AG04449 (cell line): ENCODE data around the gene PTK6.
"Not testable (repeated sequence)": the region's sequence is repeated elsewhere in the genome, so short reads cannot be mapped to it uniquely, and the experiment has no call there.

ENCODE experiments used
- CTCF ChIA-PET: fragments of 350-600 bp; formaldehyde crosslinking; extraction: SDS; loops from one replicate; lab custom pipeline; 2021; ENCODE audit warnings: antibody characterized with exemption; lab: Yijun Ruan, JAX
- POLR2A ChIA-PET: fragments of 400-600, 350-600 bp; formaldehyde crosslinking; extraction: SDS; loops from one replicate; lab custom pipeline; 2020; ENCODE audit warnings: antibody characterized with exemption, inconsistent platforms; lab: Yijun Ruan, JAX
- DNase-seq: peaks from one replicate; pipeline ENCODE4 v3.0.0-alpha.2; 2010; ENCODE audit warnings: low read depth, low spot score
- H3K4me3 ChIP-seq: 2 replicates; pipeline ENCODE4 v1.5.1; 2011; ENCODE audit warnings: low read depth, mild to moderate bottlenecking, control low read depth, low read length
- TF ChIP-seq, protein P1 (sequence below): IDR thresholded peaks from one replicate; pipeline ENCODE4 v1.5.1; 2011; ENCODE audit warnings: mild to moderate bottlenecking, moderate library complexity, low read length, control low read depth, inconsistent platforms; ENCODE audit not compliant: insufficient read depth; ENCODE audit errors: missing control alignments

The PTK6 gene

DNA sequence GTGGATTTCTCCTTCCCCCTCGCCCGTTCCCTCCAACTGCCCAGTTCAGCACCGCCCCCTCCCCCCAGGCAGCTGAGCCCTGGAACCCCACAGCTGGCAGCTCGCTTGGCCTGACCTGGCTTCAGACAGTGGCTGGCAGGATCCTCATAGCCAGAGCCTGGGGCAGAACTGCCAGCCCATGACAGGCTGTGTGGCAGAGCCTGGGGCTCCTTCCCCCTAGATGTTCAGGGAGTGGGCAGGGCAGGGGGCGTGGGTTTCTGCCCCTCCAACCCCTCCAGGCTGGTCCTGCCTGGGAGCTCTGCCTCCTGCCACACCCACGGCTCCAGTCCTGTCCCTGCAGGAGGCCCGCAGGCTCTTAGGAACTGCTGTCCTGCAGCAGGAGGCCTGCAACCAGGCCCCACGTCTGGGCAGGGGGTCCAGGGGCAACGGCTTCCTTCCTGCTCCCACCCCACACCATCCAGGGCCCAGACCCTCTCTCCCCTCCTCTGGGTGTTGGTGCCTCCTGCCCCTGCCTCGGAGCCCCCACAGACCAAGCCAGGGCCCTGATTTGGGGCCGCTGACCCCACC is 55.1 kb downstream of the PTK6 start:
- ChIA-PET CTCF (interaction anchor here (1.1 to 2.7 kb wide), 2 partner anchors 14 to 259 kb away, joined by 3 to 11 read pairs; no protein-coding TSS in a partner anchor), POLR2A (no interaction called here)
- no peak for DNase-seq
- TF ChIP-seq, protein P1, sequence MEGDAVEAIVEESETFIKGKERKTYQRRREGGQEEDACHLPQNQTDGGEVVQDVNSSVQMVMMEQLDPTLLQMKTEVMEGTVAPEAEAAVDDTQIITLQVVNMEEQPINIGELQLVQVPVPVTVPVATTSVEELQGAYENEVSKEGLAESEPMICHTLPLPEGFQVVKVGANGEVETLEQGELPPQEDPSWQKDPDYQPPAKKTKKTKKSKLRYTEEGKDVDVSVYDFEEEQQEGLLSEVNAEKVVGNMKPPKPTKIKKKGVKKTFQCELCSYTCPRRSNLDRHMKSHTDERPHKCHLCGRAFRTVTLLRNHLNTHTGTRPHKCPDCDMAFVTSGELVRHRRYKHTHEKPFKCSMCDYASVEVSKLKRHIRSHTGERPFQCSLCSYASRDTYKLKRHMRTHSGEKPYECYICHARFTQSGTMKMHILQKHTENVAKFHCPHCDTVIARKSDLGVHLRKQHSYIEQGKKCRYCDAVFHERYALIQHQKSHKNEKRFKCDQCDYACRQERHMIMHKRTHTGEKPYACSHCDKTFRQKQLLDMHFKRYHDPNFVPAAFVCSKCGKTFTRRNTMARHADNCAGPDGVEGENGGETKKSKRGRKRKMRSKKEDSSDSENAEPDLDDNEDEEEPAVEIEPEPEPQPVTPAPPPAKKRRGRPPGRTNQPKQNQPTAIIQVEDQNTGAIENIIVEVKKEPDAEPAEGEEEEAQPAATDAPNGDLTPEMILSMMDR, result no peak
- H3K4me3 ChIP-seq, result no peak overlapping the region

DNA sequence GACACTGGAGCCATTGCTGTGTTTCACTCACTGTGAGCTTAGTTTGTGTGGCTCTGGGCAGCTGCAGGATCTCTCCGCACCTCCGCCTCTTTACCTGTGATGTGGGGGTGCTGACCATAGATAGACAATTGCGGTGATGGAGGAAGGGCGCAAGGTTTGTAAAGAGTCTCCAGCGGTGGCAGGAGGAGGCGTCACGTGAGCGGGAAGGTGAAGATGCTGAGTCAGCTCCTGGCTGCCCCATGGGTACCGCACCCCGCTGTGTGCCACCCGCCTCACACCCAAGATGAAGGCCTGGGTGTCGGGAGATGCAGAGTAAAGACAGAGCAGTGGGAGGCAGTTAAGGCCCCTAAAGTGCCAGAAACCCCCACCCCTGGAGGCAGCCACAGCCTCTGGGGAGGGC is 55.7 kb downstream of the PTK6 start:
- DNase-seq, result no peak
- TF ChIP-seq, protein P1, result no peak
- ChIA-PET CTCF (interaction anchor here (1.1 to 2.7 kb wide), 2 partner anchors 15 to 258 kb away, joined by 3 to 11 read pairs; no protein-coding TSS in a partner anchor), POLR2A (no interaction called here)
- H3K4me3 ChIP-seq, result no peak overlapping the region

DNA sequence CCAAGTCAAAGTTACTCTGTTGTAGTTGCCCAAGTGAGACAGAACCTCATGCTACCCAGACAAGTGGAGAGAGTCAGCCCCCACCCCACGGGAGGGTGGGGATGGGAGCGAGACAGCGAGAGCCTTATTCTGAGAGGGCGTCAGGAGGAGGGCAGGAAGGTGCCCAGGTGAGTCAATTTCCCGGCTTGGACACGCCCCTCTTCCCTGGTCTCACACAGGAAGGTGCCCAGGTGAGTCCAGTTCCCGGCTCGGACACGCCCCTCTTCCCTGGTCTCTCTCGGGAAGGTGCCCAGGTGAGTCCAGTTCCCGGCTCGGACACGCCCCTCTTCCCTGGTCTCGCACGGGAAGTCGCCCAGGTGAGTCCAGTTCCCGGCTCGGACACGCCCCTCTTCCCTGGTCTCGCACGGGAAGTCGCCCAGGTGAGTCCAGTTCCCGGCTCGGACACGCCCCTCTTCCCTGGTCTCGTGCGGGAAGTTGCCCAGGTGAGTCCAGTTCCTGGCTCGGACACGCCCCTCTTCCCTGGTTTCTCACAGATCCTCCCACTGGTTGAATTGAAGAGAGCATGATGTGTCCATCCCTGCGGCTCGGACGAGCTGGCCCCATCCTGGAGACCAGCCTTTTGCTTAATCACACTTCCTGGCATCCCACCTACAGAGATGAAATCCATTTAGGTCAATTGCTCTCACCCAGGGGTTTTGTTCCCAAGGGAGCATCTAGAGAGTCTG is 57.3 kb downstream of the PTK6 start:
- DNase-seq, POLR2A ChIA-PET, H3K4me3 ChIP-seq: not testable (repeated sequence)
- CTCF ChIA-PET, result interaction anchor here (2.7 kb wide), 1 partner anchor 17 kb away, joined by 11 read pairs; no protein-coding TSS in a partner anchor

DNA sequence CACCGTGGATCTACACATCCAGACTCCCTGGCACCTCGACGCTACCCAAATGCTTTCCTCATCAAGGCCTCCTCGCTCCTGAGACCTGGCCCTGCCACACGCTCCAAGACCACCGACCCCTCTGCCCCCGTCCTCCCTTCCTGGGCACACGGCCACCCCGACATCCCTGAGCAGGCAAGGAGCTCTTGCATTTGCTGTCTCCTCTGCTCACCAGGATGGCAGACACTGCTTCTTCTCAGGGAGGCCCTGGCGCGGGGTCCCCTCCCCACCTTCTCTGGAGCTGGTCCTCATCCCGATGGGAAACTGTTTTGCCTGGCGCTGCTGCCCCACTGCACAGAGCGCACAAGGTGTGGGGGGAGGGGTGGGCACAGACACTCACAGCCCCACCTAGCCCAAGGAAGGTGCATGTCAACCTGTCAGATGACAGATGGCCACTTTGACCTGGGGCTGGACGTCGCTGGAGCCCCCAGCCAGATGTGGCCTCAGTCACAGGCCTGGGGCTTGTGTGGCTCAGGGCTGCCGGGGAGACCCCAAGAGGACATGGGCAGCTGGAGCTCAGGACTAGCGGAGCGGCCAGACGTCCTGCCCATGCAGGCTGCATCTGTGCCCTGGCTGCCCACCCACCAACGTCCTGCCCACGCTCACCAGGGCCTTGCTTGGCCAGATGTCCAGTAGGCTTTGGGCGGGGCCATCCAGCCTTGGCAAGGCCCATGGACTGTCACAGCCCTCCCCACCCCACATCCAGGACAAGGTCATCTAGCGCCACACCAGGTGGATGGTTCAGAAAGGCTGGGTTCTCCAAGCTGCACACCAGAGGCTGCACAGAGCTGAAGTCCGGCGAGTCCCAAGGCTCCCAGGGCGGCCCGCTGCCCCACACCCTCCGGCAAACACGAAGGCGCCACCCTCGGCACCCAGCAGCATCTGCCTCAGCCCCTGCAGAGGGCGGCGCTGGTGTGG is 58.6 kb downstream of the PTK6 start:
- ChIA-PET POLR2A (no interaction called here), CTCF (interaction anchor here (1.4 to 3.5 kb wide), 2 partner anchors 18 to 44 kb away, joined by 4 to 15 read pairs; no protein-coding TSS in a partner anchor)
- TF ChIP-seq, protein P1, result no peak
- no peak for DNase-seq
- no peak overlapping the region for H3K4me3 ChIP-seq
